Stimulated activated naive CD8-positive, alpha-beta T cell treated with anti-CD3 and anti-CD28 coated beads, Interleukin-15, Interleukin-2, amounts not matched to agents 100 U/mL and 50 U/mL, for 24 hours (primary cell): ENCODE measurements around the gene HEMK1.

Experiments
- ATAC-seq: fragments of 150-1000 bp; cut with Tn5 transposase; one replicate; pipeline ENCODE4 v1.10.0; 2021
- DNase-seq: peaks from one replicate; pipeline ENCODE4 v3.0.0; 2021

The HEMK1 gene

GRCh38 chr3:50612970-50613846 lies 43.9 kb downstream of the HEMK1 start:
- ATAC-seq (no peak), DNase-seq (peak; percentile 27)

- no peak for DNase-seq
- ATAC-seq, result no peak
Measured at GRCh38 chr3:50615190-50615589, 45.9 kb downstream of the HEMK1 start.

- DNase-seq (peak; percentile 87), ATAC-seq (peak; percentile 41)
Measured at GRCh38 chr3:50616003-50616769, 46.9 kb downstream of the HEMK1 start.

GRCh38 chr3:50616770-50617095 lies 47.4 kb downstream of the HEMK1 start:
- ATAC-seq, result peak; percentile 58
- peak; percentile 97 for DNase-seq

GRCh38 chr3:50617096-50617791 lies 47.9 kb downstream of the HEMK1 start, which contains the start of gene MAPKAPK3:
Gene MAPKAPK3, plus strand, starts transcription at chr3:50617151. Its CDS starts 415 bp downstream, at chr3:50617566.
- ATAC-seq (peak; percentile 2), DNase-seq (peak; percentile 47)

- no peak for DNase-seq
Measured at GRCh38 chr3:50617911-50618481, 48.7 kb downstream of the HEMK1 start.

GRCh38 chr3:50620420-50620819 lies 51.1 kb downstream of the HEMK1 start:
- ATAC-seq (no peak), DNase-seq (no peak)

More at GRCh38 chr3:50617911-50618481, 48.7 kb downstream of the HEMK1 start:
- ATAC-seq, result no peak

GRCh38 chr3:50620820-50621219 lies 51.5 kb downstream of the HEMK1 start:
- DNase-seq (no peak), ATAC-seq (no peak)

GRCh38 chr3:50622881-50623280 lies 53.6 kb downstream of the HEMK1 start:
- DNase-seq (no peak), ATAC-seq (no peak)

- peak; percentile 74 for DNase-seq
Measured at GRCh38 chr3:50623840-50624474, 54.6 kb downstream of the HEMK1 start.

GRCh38 chr3:50624634-50625033 lies 55.3 kb downstream of the HEMK1 start:
- DNase-seq, result no peak
- no peak for ATAC-seq

More at GRCh38 chr3:50623840-50624474, 54.6 kb downstream of the HEMK1 start:
- peak; percentile 78 for ATAC-seq

GRCh38 chr3:50625231-50626182 lies 56.2 kb downstream of the HEMK1 start:
- no peak for DNase-seq
- ATAC-seq, result no peak

GRCh38 chr3:50626401-50626800 lies 57.1 kb downstream of the HEMK1 start:
- no peak for DNase-seq
- no peak for ATAC-seq

GRCh38 chr3:50627407-50628051 lies 58.2 kb downstream of the HEMK1 start:
- ATAC-seq, result peak; percentile 50
- DNase-seq, result peak; percentile 41

- ATAC-seq (no peak), DNase-seq (no peak)
Measured at GRCh38 chr3:50628601-50629000, 59.3 kb downstream of the HEMK1 start.

GRCh38 chr3:50630394-50630793 lies 61.1 kb downstream of the HEMK1 start:
- no peak for DNase-seq
- ATAC-seq, result no peak

- no peak for DNase-seq
- no peak for ATAC-seq
Measured at GRCh38 chr3:50630877-50631276, 61.6 kb downstream of the HEMK1 start.

GRCh38 chr3:50632450-50632849 lies 63.1 kb downstream of the HEMK1 start:
- ATAC-seq (peak; percentile 55), DNase-seq (no peak)

- DNase-seq (no peak), ATAC-seq (no peak)
Measured at GRCh38 chr3:50633230-50633790, 64.0 kb downstream of the HEMK1 start.

GRCh38 chr3:50635066-50635465 lies 65.7 kb downstream of the HEMK1 start:
- ATAC-seq, result no peak
- DNase-seq, result no peak
